GM12878 (cell line): ENCODE data around the gene GPBP1. TPM values are rescaled to one million over a fixed set of nuclear protein-coding genes. Genes with fewer than 3 reads are reported as not detected.

Source experiments
- ATAC-seq: fragments of 200-7000 bp; cut with Tn5 transposase; 3 replicates; pipeline ENCODE4 v1.9.1; 2020; ENCODE audit warnings: mild to moderate bottlenecking, moderate library complexity
- BruUV-seq: library from RNA; stranded (reverse); fragments of 400-500 nt; replicated peaks from 2 replicates; lab custom pipeline; 2021; lab: Mats Ljungman, UMichigan
- CTCF ChIA-PET: fragments of 300-600 bp; sonication (Branson Sonifier 250); formaldehyde crosslinking; extraction: SDS; loops from one replicate; lab custom pipeline; 2021; ENCODE audit warnings: inconsistent platforms; lab: Yijun Ruan, JAX
- POLR2A ChIA-PET: fragments of 350-600 bp; formaldehyde crosslinking; extraction: SDS; loops from one replicate; lab custom pipeline; 2021; ENCODE audit warnings: inconsistent platforms; lab: Charles Lee
- RAD21 ChIA-PET: fragments of 300-600 bp; sonication (Branson Sonifier 250); formaldehyde crosslinking; loops from one replicate; lab custom pipeline; 2023; ENCODE audit warnings: antibody characterized with exemption; ENCODE audit not compliant: unreplicated experiment; lab: Charles Lee
- SMC1A ChIA-PET: fragments of 300-600 bp; sonication (Branson Sonifier 250); formaldehyde crosslinking; loops from one replicate; lab custom pipeline; 2023; ENCODE audit not compliant: unreplicated experiment, uncharacterized antibody; lab: Charles Lee
- DNase-seq: peaks from one replicate; pipeline ENCODE4 v3.0.0-alpha.2; 2011; ENCODE audit warnings: low read depth, low spot score
- FAIRE-seq: peaks from 3 replicates; lab custom pipeline; 2011; peaks lifted over from hg19 to GRCh38; lab: Jason Lieb, UNC
- H2AFZ ChIP-seq: 2 replicates; pipeline ENCODE4 v1.6.0; 2011; ENCODE audit warnings: low read depth, low read length, control low read depth; ENCODE audit not compliant: control insufficient read depth
- H3K27ac ChIP-seq: 2 replicates; pipeline ENCODE4 v1.5.1; 2011; ENCODE audit warnings: control low read depth; ENCODE audit not compliant: control insufficient read depth, insufficient read depth
- H3K27me3 ChIP-seq, 2 experiments: replicated peaks in 1 of 2; 2 replicates each; pipeline versions ENCODE4 v1.6.0 to v1.6.1; 2011; ENCODE audit warnings: low read length in 1 of 2; ENCODE audit not compliant: control insufficient read depth in 2 of 2, insufficient read depth in 2 of 2
- H3K36me3 ChIP-seq, 2 experiments: 2 replicates each; pipeline ENCODE4 v1.5.1; 2011; ENCODE audit warnings: low read length in 1 of 2; ENCODE audit not compliant: control insufficient read depth in 2 of 2, insufficient read depth in 2 of 2
- H3K4me1 ChIP-seq: 2 replicates; pipeline ENCODE4 v1.6.1; 2011; ENCODE audit warnings: mild to moderate bottlenecking, low read length, moderate library complexity, mixed read lengths; ENCODE audit not compliant: control insufficient read depth, insufficient read depth
- H3K4me2 ChIP-seq: 2 replicates; pipeline ENCODE4 v1.6.0; 2011; ENCODE audit warnings: control low read depth; ENCODE audit not compliant: control insufficient read depth, insufficient read depth
- H3K4me3 ChIP-seq: fragments of 200-600 bp; sonication (generic); 2 replicates; pipeline ENCODE4 v1.5.1; 2016
- H3K79me2 ChIP-seq: 2 replicates; pipeline ENCODE4 v1.6.0; 2011; ENCODE audit warnings: low read length; ENCODE audit not compliant: control insufficient read depth, insufficient read depth
- H3K9ac ChIP-seq: 2 replicates; pipeline ENCODE4 v1.8.0; 2011; ENCODE audit warnings: low read length, control low read depth, mixed read lengths; ENCODE audit not compliant: control insufficient read depth, insufficient read depth
- H3K9me3 ChIP-seq: replicated peaks from 3 replicates; pipeline ENCODE4 v1.5.1; 2011; ENCODE audit warnings: mild to moderate bottlenecking, low read length; ENCODE audit not compliant: control insufficient read depth, insufficient read depth
- H4K20me1 ChIP-seq: 2 replicates; pipeline ENCODE4 v1.6.0; 2011; ENCODE audit not compliant: control insufficient read depth, insufficient read depth
- CBX3 ChIP-seq: fragments of 200-600 bp; sonication (generic); IDR thresholded peaks from 2 replicates; pipeline ENCODE4 v1.6.1; 2016; ENCODE audit warnings: low read depth, borderline replicate concordance
- HCFC1 ChIP-seq: fragments of 150-350 bp; IDR thresholded peaks from 2 replicates; pipeline ENCODE4 v1.6.1; 2014; ENCODE audit warnings: low read length
- IRF4 ChIP-seq: IDR thresholded peaks from 2 replicates; pipeline ENCODE4 v1.6.1; 2011; ENCODE audit warnings: low read depth, low read length
- IRF5 ChIP-seq: fragments of 450-650 bp; IDR thresholded peaks from 2 replicates; pipeline ENCODE4 v1.6.1; 2017; ENCODE audit warnings: borderline replicate concordance
- NFXL1 ChIP-seq: fragments of 450-650 bp; IDR thresholded peaks from 2 replicates; pipeline ENCODE4 v1.6.1; 2017; ENCODE audit warnings: antibody characterized with exemption, mild to moderate bottlenecking, borderline replicate concordance
- PAX5 ChIP-seq: IDR thresholded peaks from 2 replicates; pipeline ENCODE4 v1.6.1; 2011; ENCODE audit warnings: low read depth, low read length, borderline replicate concordance
- RCOR1 ChIP-seq: conservative IDR thresholded peaks from 2 replicates; pipeline ENCODE4 v1.6.1; 2012; ENCODE audit warnings: low read depth, low read length, improper control_type of control experiment
- RELA ChIP-seq: fragments of 450-650 bp; IDR thresholded peaks from 2 replicates; pipeline ENCODE4 v1.8.0; 2014; ENCODE audit warnings: borderline replicate concordance; ENCODE audit not compliant: partially characterized antibody
- SP1 ChIP-seq: IDR thresholded peaks from one replicate; pipeline ENCODE4 v1.6.1; 2011; ENCODE audit warnings: low read depth, low read length
- TARDBP ChIP-seq: IDR thresholded peaks from 2 replicates; pipeline ENCODE4 v1.6.1; 2016; ENCODE audit warnings: borderline replicate concordance
- ZNF592 ChIP-seq: fragments of 450-650 bp; IDR thresholded peaks from 2 replicates; pipeline ENCODE4 v1.6.1; 2017; ENCODE audit warnings: mild to moderate bottlenecking, moderate library complexity
- WGBS: methylation state at CpG from one replicate; pipeline ENCODE4 v1.1.6; 2016; ENCODE audit warnings: low lambda C conversion rate; ENCODE audit not compliant: insufficient replicate concordance, insufficient coverage; ENCODE audit errors: missing lambda C conversion rate; 5-methylcytosine and 5-hydroxymethylcytosine counted together
- in situ Hi-C: fragments of 300-500 bp; cut with MboI; formaldehyde crosslinking; loops from 9 replicates; pipeline ENCODE4 v1.14.3; 2018; ENCODE audit warnings: mixed read lengths
- intact Hi-C: fragments of 100-400 bp; cut with micrococcal nuclease; formaldehyde crosslinking; loops from one replicate; pipeline ENCODE4 v1.14.2; 2022; ENCODE audit not compliant: unreplicated experiment
- polyA plus RNA-seq, 11 experiments: library from polyadenylated mRNA; depleted of rRNA in 4 of 11; unstranded in 6 of 11; stranded (reverse) in 5 of 11; fragments of >200 nt; fragmentation: Nextera tagmentation in 4 of 11; fragmentation: Illumina TruSeq in 1 of 11; extraction: Ambion mirVana in 4 of 11; extraction: Trizol in 1 of 11; gene quantifications; 1 replicate in 1 of 11; 2 replicates in 10 of 11; pipeline versions ENCODE4 v1.2.1 to v1.2.3, GENCODE V29; 2011 to 2016; ENCODE audit warnings: inconsistent platforms in 2 of 11, missing spikeins in 2 of 11, low read depth in 1 of 11
- total RNA-seq, 4 experiments: library from RNA; depleted of rRNA in 3 of 4; stranded (reverse); fragments of >200 nt in 3 of 4; fragmentation: Illumina TruSeq in 1 of 4; extraction: Trizol in 1 of 4; gene quantifications; 2 replicates each; pipeline versions ENCODE4 v1.2.1 to v1.2.3, GENCODE V29; 2013 to 2021
- TF ChIP-seq, protein P1 (sequence below): fragments of 450-650 bp; conservative IDR thresholded peaks from 2 replicates; pipeline ENCODE4 v1.6.1; 2017; ENCODE audit warnings: mild to moderate bottlenecking, moderate library complexity
- TF ChIP-seq, protein P2 (sequence below): fragments of 450-650 bp; IDR thresholded peaks from 2 replicates; pipeline ENCODE4 v1.6.1; 2017; ENCODE audit warnings: antibody characterized with exemption, mild to moderate bottlenecking, moderate library complexity

GPBP1 gene
- total and polyA plus RNA-seq, 10 of the 15 experiments (the other 5 are each of a cell fraction or from before 2014, with no cell fraction given), result 27.0 to 96.2 (median 55.4) TPM

GRCh38 chr5:57152316-57152715, 21.5 kb upstream of the GPBP1 start (continued):
- TF ChIP-seq NFXL1, result no peak

- peaks cover 2% of the 10 kb centered on the region for H3K9me3 ChIP-seq
- in situ Hi-C loops, result no loop called here
- CTCF ChIA-PET, result interaction anchor here (0.9 kb wide), 1 partner anchor 17 kb away, joined by 3 read pairs; no protein-coding TSS in a partner anchor
- no peaks in the 10 kb centered on the region for H3K27me3 ChIP-seq
- SMC1A ChIA-PET, result no interaction called here
- H3K4me3 ChIP-seq, result no peak overlapping the region
- no peak for FAIRE-seq
- H2AFZ ChIP-seq, result no peak overlapping the region
- POLR2A ChIA-PET, result interaction anchor here (1.5 kb wide), 1 partner anchor 18 kb away, joined by 3 read pairs; no protein-coding TSS in a partner anchor
- no peaks in the 10 kb centered on the region for H3K79me2 ChIP-seq
- no TSS peak for BruUV-seq
- no peak overlapping the region for H3K4me2 ChIP-seq
- intact Hi-C loops, result no loop called here
- no peaks in the 10 kb centered on the region for H4K20me1 ChIP-seq
- no peak for DNase-seq
- no peak overlapping the region for H3K27ac ChIP-seq
- no peak overlapping the region for H3K9ac ChIP-seq
- no peaks in the 10 kb centered on the region for H3K4me1 ChIP-seq
- H3K36me3 ChIP-seq, result no peaks in the 10 kb centered on the region
- RAD21 ChIA-PET, result no interaction called here
- 33% methylated on average over 2 of the region's 2 CpGs for whole genome bisulfite sequencing
- no peak for ATAC-seq
- TF ChIP-seq IRF4, result no peak
- TF ChIP-seq SP1, result no peak
- TF ChIP-seq ZNF592, result no peak
- no peak for TF ChIP-seq IRF5
- no peak for TF ChIP-seq PAX5
- TF ChIP-seq TARDBP, result no peak
- TF ChIP-seq, protein P1, sequence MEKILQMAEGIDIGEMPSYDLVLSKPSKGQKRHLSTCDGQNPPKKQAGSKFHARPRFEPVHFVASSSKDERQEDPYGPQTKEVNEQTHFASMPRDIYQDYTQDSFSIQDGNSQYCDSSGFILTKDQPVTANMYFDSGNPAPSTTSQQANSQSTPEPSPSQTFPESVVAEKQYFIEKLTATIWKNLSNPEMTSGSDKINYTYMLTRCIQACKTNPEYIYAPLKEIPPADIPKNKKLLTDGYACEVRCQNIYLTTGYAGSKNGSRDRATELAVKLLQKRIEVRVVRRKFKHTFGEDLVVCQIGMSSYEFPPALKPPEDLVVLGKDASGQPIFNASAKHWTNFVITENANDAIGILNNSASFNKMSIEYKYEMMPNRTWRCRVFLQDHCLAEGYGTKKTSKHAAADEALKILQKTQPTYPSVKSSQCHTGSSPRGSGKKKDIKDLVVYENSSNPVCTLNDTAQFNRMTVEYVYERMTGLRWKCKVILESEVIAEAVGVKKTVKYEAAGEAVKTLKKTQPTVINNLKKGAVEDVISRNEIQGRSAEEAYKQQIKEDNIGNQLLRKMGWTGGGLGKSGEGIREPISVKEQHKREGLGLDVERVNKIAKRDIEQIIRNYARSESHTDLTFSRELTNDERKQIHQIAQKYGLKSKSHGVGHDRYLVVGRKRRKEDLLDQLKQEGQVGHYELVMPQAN, result no peak
- no peak for TF ChIP-seq RELA
- TF ChIP-seq, protein P2, sequence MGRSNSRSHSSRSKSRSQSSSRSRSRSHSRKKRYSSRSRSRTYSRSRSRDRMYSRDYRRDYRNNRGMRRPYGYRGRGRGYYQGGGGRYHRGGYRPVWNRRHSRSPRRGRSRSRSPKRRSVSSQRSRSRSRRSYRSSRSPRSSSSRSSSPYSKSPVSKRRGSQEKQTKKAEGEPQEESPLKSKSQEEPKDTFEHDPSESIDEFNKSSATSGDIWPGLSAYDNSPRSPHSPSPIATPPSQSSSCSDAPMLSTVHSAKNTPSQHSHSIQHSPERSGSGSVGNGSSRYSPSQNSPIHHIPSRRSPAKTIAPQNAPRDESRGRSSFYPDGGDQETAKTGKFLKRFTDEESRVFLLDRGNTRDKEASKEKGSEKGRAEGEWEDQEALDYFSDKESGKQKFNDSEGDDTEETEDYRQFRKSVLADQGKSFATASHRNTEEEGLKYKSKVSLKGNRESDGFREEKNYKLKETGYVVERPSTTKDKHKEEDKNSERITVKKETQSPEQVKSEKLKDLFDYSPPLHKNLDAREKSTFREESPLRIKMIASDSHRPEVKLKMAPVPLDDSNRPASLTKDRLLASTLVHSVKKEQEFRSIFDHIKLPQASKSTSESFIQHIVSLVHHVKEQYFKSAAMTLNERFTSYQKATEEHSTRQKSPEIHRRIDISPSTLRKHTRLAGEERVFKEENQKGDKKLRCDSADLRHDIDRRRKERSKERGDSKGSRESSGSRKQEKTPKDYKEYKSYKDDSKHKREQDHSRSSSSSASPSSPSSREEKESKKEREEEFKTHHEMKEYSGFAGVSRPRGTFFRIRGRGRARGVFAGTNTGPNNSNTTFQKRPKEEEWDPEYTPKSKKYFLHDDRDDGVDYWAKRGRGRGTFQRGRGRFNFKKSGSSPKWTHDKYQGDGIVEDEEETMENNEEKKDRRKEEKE, result no peak
- no peak for TF ChIP-seq CBX3
- no peak for TF ChIP-seq RCOR1
- TF ChIP-seq HCFC1, result no peak
Measured at GRCh38 chr5:57155033-57155432, 18.8 kb upstream of the GPBP1 start.
